ENCODE measurements around the gene MUC6. TPM values are rescaled to one million over a fixed set of nuclear protein-coding genes. Genes with fewer than 3 reads are reported as not detected.

Gene MUC6
- total RNA-seq, 1 experiment from 2014 or later, result not detected

GRCh38 chr11:1049911-1050580 is 13.5 kb upstream of the MUC6 start:
- Mint-ChIP-seq H3K27ac (peak overlapping the region in 1 of 3 experiments; percentile 57; a peak in 1 of 7 replicates), H3K27me3 (ENCODE audit: low read depth) (peaks cover 10% of the 10 kb centered on the region), H3K9me3 (no peaks in the 10 kb centered on the region; a peak in 1 of 5 replicates), H3K4me1 (peaks cover 0 to 4% of the 10 kb centered on the region in 2 experiments; a peak in 2 of 4 replicates), H3K4me3 (no peak overlapping the region), H3K36me3 (ENCODE audit: insufficient read depth in 1 of 3, low read depth in 3 of 3) (no peaks in the 10 kb centered on the region)
- H3K56ac ChIP-seq (ENCODE audit: insufficient read length, low read depth, low read length), result no peak overlapping the region
- no peak overlapping the region for H3K14ac ChIP-seq (ENCODE audit: insufficient read depth, low read length)
- H3K4ac ChIP-seq (ENCODE audit: low read depth, low read length), result no peak overlapping the region
- H3K79me1 ChIP-seq (ENCODE audit: insufficient read depth, low read depth, low read length, poor library complexity, severe bottlenecking), result no peaks in the 10 kb centered on the region
- H2BK5ac ChIP-seq (ENCODE audit: insufficient read length, low read length), result no peak overlapping the region
- no peak overlapping the region for H3K23ac ChIP-seq (ENCODE audit: insufficient read length, low read depth, low read length)
- no peaks in the 10 kb centered on the region for H3K9me3 ChIP-seq (ENCODE audit: control insufficient read depth, low read depth, low read length)
- no peak overlapping the region for H4K91ac ChIP-seq (ENCODE audit: insufficient read length, low read depth, low read length)
- no peak for DNase-seq
- H4K20me1 ChIP-seq (ENCODE audit: control insufficient read depth, insufficient read depth, insufficient read length), result no peaks in the 10 kb centered on the region
- H2BK120ac ChIP-seq (ENCODE audit: low read depth, low read length, poor library complexity, severe bottlenecking), result no peak overlapping the region
- no peak overlapping the region for H3K9ac ChIP-seq (ENCODE audit: extremely low read depth, insufficient read length, low read length)
- H3K27me3 ChIP-seq (ENCODE audit: insufficient read depth, low read length), result no peaks in the 10 kb centered on the region
- no peak overlapping the region for H3K27ac ChIP-seq (ENCODE audit: insufficient read length, low read depth, low read length)
- H2AK5ac ChIP-seq (ENCODE audit: insufficient read length, low read length), result no peak overlapping the region
- H3K23me2 ChIP-seq (ENCODE audit: insufficient read length, low read depth, low read length, poor library complexity, severe bottlenecking), result no peaks in the 10 kb centered on the region
- H4K8ac ChIP-seq (replicated peaks; ENCODE audit: insufficient read length, low read depth, low read length), result no peak overlapping the region
- H3K4me2 ChIP-seq (ENCODE audit: insufficient read depth, insufficient read length, low read length), result no peak overlapping the region
- no peaks in the 10 kb centered on the region for H3K4me1 ChIP-seq (ENCODE audit: insufficient read depth, low read length)
- WGBS (ENCODE audit: extremely low coverage, insufficient read length, low lambda C conversion rate), result no CpG with 5 or more reads among the region's 18 CpGs
- no peak overlapping the region for H4K5ac ChIP-seq (ENCODE audit: insufficient read length, low read depth, low read length)
- H2AFZ ChIP-seq (ENCODE audit: low read length), result no peak overlapping the region
- no peak overlapping the region for H3T11ph ChIP-seq (ENCODE audit: low read length)
- no peak overlapping the region for H3K18ac ChIP-seq (ENCODE audit: insufficient read length, low read depth, low read length)
- TF ChIP-seq CTCF (conservative IDR thresholded peaks at IDR 0.05), result no peak
- H2BK15ac ChIP-seq (ENCODE audit: low read depth, low read length), result no peak overlapping the region
- H3K79me2 ChIP-seq (ENCODE audit: insufficient read depth, low read length), result no peaks in the 10 kb centered on the region
- no peak overlapping the region for H2BK20ac ChIP-seq (ENCODE audit: low read depth, low read length, poor library complexity, severe bottlenecking)
- no peak overlapping the region for H2BK12ac ChIP-seq (ENCODE audit: insufficient read length, low read depth, low read length)

Data from H9 (cell line).